Body of pancreas (tissue), 4 donors: ENCODE results near the gene LDAH. TPM values are rescaled to one million over a fixed set of nuclear protein-coding genes. Genes with fewer than 3 reads are reported as not detected.
A peak's percentile ranks its signal among the peaks of the same experiment; 100 is the strongest.

Experiments used
- ATAC-seq: fragments of 150-250 bp; one replicate; pipeline ENCODE4 v1.9.1; 2016
- DNase-seq, 4 donors: peaks; one replicate each; pipeline ENCODE4 v3.0.0-alpha.2; 2019
- H3K27ac ChIP-seq, 4 donors: fragments of 200-600 bp; sonication (generic); 1 replicate in 3 of 4; 2 replicates in 1 of 4; pipeline versions ENCODE4 v1.5.1 to v1.6.1; 2016 to 2019; ENCODE audit warnings: mild to moderate bottlenecking in 1 of 4, mixed read lengths in 1 of 4, moderate library complexity in 1 of 4
- H3K27me3 ChIP-seq, 2 donors: fragments of 200-600 bp; sonication (generic); one replicate each; pipeline ENCODE4 v1.6.0; 2016; ENCODE audit warnings: mild to moderate bottlenecking in 1 of 2
- H3K36me3 ChIP-seq, 2 donors: fragments of 200-600 bp; sonication (generic); replicated peaks in 1 of 2; 2 replicates each; pipeline ENCODE4 v1.5.1; 2016; ENCODE audit warnings: low read depth in 2 of 2; ENCODE audit not compliant: insufficient read depth in 1 of 2
- H3K4me1 ChIP-seq: fragments of 200-600 bp; sonication (generic); one replicate; pipeline ENCODE4 v1.6.0; 2016
- H3K4me3 ChIP-seq, 2 donors: fragments of 200-600 bp; sonication (generic); 1 replicate in 1 of 2; 2 replicates in 1 of 2; pipeline ENCODE4 v1.5.1; 2016 to 2019
- H3K9me3 ChIP-seq, 3 donors: fragments of 200-600 bp; sonication (generic); 1 replicate in 2 of 3; 2 replicates in 1 of 3; pipeline ENCODE4 v1.5.1; 2016
- POLR2A ChIP-seq, 3 donors: fragments of 450-650 bp; IDR thresholded peaks; one replicate each; pipeline ENCODE4 v1.6.1; 2016; ENCODE audit warnings: antibody characterized with exemption in 3 of 3, mild to moderate bottlenecking in 2 of 3
- WGBS, 2 donors: methylation state at CpG; one replicate each; pipeline ENCODE4 v1.1.5; 2017; 5-methylcytosine and 5-hydroxymethylcytosine counted together
- intact Hi-C: fragments of 100-400 bp; cut with DNase I; formaldehyde crosslinking; loops from one replicate; pipeline ENCODE4 v1.15.1; 2023
- total RNA-seq, 2 donors: library from RNA; depleted of rRNA; stranded (reverse); fragments of >200 nt; gene quantifications; one replicate each; pipeline ENCODE4 v1.1.0, GENCODE V29; 2016
- TF ChIP-seq, protein P1 (sequence below), 7 experiments: fragments of 450-650 bp in 4 of 7; fragments of 200-600 bp in 3 of 7; sonication (generic) in 3 of 7; IDR thresholded peaks; one replicate each; pipeline ENCODE4 v1.5.1; 2016 to 2019; ENCODE audit warnings: antibody characterized with exemption in 7 of 7

The LDAH gene
- total RNA-seq, 2 donors from 2014 or later, result 6.9 to 10.6 TPM

DNA sequence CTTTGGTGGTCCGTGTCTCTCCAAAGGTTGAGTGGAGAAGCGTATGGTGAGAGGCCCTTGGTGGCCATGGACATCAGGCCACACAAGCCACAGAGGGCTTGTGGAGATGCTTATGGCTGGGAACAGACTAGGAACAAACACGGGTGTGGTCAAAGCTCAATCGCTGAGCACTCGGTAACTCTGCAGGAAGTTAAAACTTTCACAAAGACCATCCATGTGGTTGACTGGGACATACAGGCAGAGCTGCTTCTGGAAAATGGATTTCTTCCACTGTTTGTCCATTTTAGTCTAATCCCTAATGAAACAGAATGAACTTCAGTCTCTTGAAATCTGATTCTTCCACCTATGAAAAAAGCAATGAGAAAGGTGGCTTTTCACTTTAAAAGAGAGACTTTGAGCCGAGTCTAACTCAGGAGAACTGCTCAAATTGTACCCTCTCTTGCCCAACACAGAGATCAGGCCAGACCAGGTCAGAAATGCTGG is 138.3 kb downstream of the LDAH start:
- Histone ChIP-seq H3K9me3 (no peaks in the 10 kb centered on the region), H3K27ac (no peak overlapping the region), H3K36me3 (peaks cover 0 to 1% of the 10 kb centered on the region in 2 donors), H3K27me3 (no peaks in the 10 kb centered on the region), H3K4me1 (peaks cover 1% of the 10 kb centered on the region), H3K4me3 (no peak overlapping the region)
- 90 to 92% methylated on average over 6 of the region's 6 CpGs for WGBS, 2 donors
- intact Hi-C loops, result no loop called here
- no peak for DNase-seq
- no peak for TF ChIP-seq POLR2A (IDR thresholded peaks at IDR 0.05)
- TF ChIP-seq, protein P1, sequence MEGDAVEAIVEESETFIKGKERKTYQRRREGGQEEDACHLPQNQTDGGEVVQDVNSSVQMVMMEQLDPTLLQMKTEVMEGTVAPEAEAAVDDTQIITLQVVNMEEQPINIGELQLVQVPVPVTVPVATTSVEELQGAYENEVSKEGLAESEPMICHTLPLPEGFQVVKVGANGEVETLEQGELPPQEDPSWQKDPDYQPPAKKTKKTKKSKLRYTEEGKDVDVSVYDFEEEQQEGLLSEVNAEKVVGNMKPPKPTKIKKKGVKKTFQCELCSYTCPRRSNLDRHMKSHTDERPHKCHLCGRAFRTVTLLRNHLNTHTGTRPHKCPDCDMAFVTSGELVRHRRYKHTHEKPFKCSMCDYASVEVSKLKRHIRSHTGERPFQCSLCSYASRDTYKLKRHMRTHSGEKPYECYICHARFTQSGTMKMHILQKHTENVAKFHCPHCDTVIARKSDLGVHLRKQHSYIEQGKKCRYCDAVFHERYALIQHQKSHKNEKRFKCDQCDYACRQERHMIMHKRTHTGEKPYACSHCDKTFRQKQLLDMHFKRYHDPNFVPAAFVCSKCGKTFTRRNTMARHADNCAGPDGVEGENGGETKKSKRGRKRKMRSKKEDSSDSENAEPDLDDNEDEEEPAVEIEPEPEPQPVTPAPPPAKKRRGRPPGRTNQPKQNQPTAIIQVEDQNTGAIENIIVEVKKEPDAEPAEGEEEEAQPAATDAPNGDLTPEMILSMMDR (IDR thresholded peaks at IDR 0.05), result no peak
- no peak for ATAC-seq

DNA sequence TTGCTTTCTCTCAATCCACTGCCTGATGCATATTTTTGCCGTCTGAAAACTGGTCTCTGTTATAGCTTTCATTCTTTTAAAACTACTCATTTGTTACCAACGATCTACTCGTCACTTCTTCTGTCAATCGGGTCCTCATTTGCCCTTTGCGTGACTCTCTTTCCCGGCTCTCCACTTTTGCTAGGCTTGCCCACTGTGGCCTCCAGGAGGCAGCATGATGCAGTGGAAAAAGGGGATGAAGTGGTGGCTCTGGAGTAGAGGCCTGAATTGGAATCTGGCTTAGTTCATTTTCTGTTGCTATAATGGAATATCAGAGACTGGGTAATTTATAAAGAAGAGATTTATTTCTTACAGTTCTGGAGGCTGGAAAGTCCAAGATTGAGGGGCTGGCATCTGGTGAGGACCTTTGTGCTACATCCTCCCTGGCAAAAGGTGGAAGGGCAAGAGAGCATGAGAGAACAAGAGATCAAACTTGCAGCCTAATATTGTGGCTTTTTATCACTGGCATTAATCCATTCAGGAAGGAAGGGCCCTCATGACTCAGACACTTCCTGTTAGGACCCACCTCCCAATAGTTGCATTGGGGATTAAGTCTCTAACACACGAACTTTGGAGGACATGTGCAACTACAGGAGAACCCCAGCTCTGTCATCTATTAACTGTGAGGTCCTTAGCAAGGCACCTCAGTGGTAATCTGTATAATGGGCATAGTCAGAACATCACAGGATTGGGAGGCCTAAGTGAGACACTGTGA is 140.6 kb downstream of the LDAH start:
- Histone ChIP-seq H3K36me3 (peaks cover 0 to 1% of the 10 kb centered on the region in 2 donors), H3K27me3 (no peaks in the 10 kb centered on the region), H3K4me3 (no peak overlapping the region), H3K27ac (no peak overlapping the region), H3K4me1 (no peaks in the 10 kb centered on the region), H3K9me3 (no peaks in the 10 kb centered on the region)
- ATAC-seq (no peak), DNase-seq (no peak)
- intact Hi-C loops, result no loop called here
- WGBS, 2 donors, result 79 to 80% methylated on average over 7 of the region's 7 CpGs
- TF ChIP-seq POLR2A (IDR thresholded peaks at IDR 0.05), result no peak
- TF ChIP-seq, protein P1 (IDR thresholded peaks at IDR 0.05), result peak in 6 of 7 experiments; percentile 11 to 51 (median 38)

DNA sequence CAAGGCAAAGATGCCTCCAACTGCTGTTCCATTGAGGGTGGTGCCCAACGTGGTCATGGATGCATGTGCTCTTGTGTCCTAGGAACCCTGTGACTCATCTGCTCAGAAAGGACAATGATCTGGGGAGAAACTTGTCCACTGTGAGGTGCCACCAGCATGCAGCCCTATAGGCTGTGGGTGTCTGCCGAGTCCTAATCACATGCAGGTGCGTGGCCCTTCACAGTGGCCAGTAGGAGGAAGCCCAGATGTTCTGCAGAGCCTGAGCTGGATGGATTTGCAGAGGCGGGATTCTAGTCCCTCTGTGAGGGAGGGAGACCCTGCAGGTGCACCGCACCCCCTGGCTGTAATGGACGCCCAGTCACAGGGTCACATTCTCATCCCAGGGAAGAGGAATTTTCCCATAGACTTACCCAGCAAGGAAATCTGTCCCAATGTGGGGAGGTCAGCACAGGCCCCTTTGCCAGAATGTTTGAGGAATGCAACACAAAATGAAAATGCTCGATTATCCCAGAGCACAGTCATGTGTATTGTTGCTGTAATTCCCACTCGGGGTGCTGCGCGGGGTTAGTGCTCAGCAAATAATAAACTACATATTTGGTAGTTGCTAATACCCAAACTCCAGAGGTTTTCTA is 142.0 kb downstream of the LDAH start:
- Histone ChIP-seq H3K27ac (no peak overlapping the region), H3K27me3 (no peaks in the 10 kb centered on the region), H3K4me3 (no peak overlapping the region), H3K36me3 (no peaks in the 10 kb centered on the region), H3K9me3 (no peaks in the 10 kb centered on the region), H3K4me1 (peaks cover 7% of the 10 kb centered on the region)
- TF ChIP-seq, protein P1 (IDR thresholded peaks at IDR 0.05), result no peak
- no peak for TF ChIP-seq POLR2A (IDR thresholded peaks at IDR 0.05)
- intact Hi-C loops, result no loop called here
- ATAC-seq, result no peak
- WGBS, 2 donors, result 89 to 93% methylated on average over 7 to 10 of the region's 10 CpGs
- DNase-seq, result no peak

DNA sequence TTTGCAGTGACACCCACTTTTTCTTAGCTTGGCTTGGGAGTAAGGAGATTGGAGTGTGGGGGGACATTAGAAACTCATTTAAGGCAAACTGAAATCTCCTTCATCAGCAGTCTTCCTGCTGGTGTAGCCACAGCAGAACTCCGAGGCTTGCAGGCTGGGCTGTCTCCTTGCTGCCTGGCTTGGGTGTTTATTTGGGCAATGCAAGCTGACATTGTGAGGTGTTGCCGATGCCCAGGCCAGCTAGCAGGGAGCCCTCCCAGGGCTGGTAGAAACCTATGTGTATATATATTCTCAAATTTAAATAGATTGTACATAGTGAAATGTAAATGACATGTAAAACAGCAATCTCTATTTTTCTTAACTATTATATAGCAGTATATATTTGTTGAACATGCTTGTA is 144.1 kb downstream of the LDAH start:
- intact Hi-C loops, result no loop called here
- no peaks in the 10 kb centered on the region for H3K36me3 ChIP-seq
- peaks cover 10% of the 10 kb centered on the region for H3K4me1 ChIP-seq
- no peak overlapping the region for H3K4me3 ChIP-seq
- no peak overlapping the region for H3K27ac ChIP-seq
- H3K9me3 ChIP-seq, result no peaks in the 10 kb centered on the region
- TF ChIP-seq, protein P1 (IDR thresholded peaks at IDR 0.05), result no peak
- no peak for TF ChIP-seq POLR2A (IDR thresholded peaks at IDR 0.05)
- ATAC-seq, result no peak
- WGBS, 2 donors, result 74 to 89% methylated on average over 2 of the region's 2 CpGs
- H3K27me3 ChIP-seq, result no peaks in the 10 kb centered on the region
- no peak for DNase-seq
